HepG2 (cell line): ENCODE data around the gene SLC16A5. TPM values are rescaled to one million over a fixed set of nuclear protein-coding genes. Genes with fewer than 3 reads are reported as not detected.

Experiments
- NFE2 ChIP-seq: sonication (generic); formaldehyde crosslinking; IDR thresholded peaks from 2 replicates; pipeline ENCODE4 v1.4.0; 2020; ENCODE audit warnings: missing genetic modification reagents
- PHB2 ChIP-seq: fragments of 450-650 bp; IDR thresholded peaks from 2 replicates; pipeline ENCODE4 v1.6.1; 2018; ENCODE audit not compliant: partially characterized antibody
- PPARG ChIP-seq: conservative IDR thresholded peaks from 2 replicates; pipeline ENCODE4 v1.6.1; 2016; ENCODE audit warnings: missing biosample characterization, missing genetic modification reagents
- RFXAP ChIP-seq: sonication (generic); formaldehyde crosslinking; IDR thresholded peaks from 2 replicates; pipeline ENCODE4 v1.4.0; 2020; ENCODE audit warnings: missing genetic modification reagents, borderline replicate concordance
- ZFP37 ChIP-seq: sonication (generic); formaldehyde crosslinking; IDR thresholded peaks from 2 replicates; pipeline ENCODE4 v1.4.0; 2020; ENCODE audit warnings: missing genetic modification reagents, borderline replicate concordance
- ZNF550 ChIP-seq: sonication (generic); formaldehyde crosslinking; IDR thresholded peaks from 2 replicates; pipeline ENCODE4 v1.4.0; 2020; ENCODE audit warnings: mild to moderate bottlenecking, missing genetic modification reagents, borderline replicate concordance
- polyA plus RNA-seq, 8 experiments: library from polyadenylated mRNA; depleted of rRNA in 3 of 8; stranded (reverse) in 7 of 8; unstranded in 1 of 8; fragments of >200 nt; fragmentation: Illumina TruSeq in 4 of 8; extraction: Trizol in 4 of 8; gene quantifications; 2 replicates each; pipeline versions ENCODE4 v1.2.1 to v1.2.3, GENCODE V29; 2011 to 2016; ENCODE audit warnings: low read depth in 4 of 8, missing spikeins in 1 of 8, mixed read lengths in 1 of 8; ENCODE audit not compliant: insufficient read depth in 1 of 8
- total RNA-seq, 5 experiments: library from RNA; depleted of rRNA; stranded (reverse); fragments of >200 nt; fragmentation: Illumina TruSeq; extraction: Trizol; gene quantifications; 2 replicates each; pipeline ENCODE4 v1.2.3, GENCODE V29; 2016; ENCODE audit warnings: low read depth in 1 of 5
- TF ChIP-seq, protein P1 (sequence below): sonication (generic); formaldehyde crosslinking; IDR thresholded peaks from 2 replicates; pipeline ENCODE4 v1.4.0; 2020; ENCODE audit warnings: missing genetic modification reagents
- TF ChIP-seq, protein P2 (sequence below): sonication (generic); formaldehyde crosslinking; IDR thresholded peaks from 2 replicates; pipeline ENCODE4 v1.5.1; 2020; ENCODE audit warnings: missing genetic modification reagents, mild to moderate bottlenecking, borderline replicate concordance
- TF ChIP-seq, protein P3 (sequence below): sonication (generic); formaldehyde crosslinking; IDR thresholded peaks from 2 replicates; pipeline ENCODE4 v1.5.1; 2020; ENCODE audit warnings: mild to moderate bottlenecking, missing genetic modification reagents
- TF ChIP-seq, protein P4 (sequence below): sonication (generic); formaldehyde crosslinking; IDR thresholded peaks from 2 replicates; pipeline ENCODE4 v1.5.0; 2020; ENCODE audit warnings: mild to moderate bottlenecking, missing genetic modification reagents, moderate library complexity
- TF ChIP-seq, protein P5 (sequence below): sonication (generic); formaldehyde crosslinking; conservative IDR thresholded peaks from 2 replicates; pipeline ENCODE4 v1.8.0; 2022; ENCODE audit warnings: missing genetic modification reagents
- TF ChIP-seq, protein P6 (sequence below): sonication (generic); formaldehyde crosslinking; IDR thresholded peaks from 2 replicates; pipeline ENCODE4 v1.8.0; 2022; ENCODE audit warnings: mild to moderate bottlenecking, missing genetic modification reagents, moderate library complexity

Gene SLC16A5
- total and polyA plus RNA-seq, 2 of the 13 experiments (the other 11 are each of a cell fraction or from before 2014, with no cell fraction given), result 0.69 to 5.6 TPM

DNA sequence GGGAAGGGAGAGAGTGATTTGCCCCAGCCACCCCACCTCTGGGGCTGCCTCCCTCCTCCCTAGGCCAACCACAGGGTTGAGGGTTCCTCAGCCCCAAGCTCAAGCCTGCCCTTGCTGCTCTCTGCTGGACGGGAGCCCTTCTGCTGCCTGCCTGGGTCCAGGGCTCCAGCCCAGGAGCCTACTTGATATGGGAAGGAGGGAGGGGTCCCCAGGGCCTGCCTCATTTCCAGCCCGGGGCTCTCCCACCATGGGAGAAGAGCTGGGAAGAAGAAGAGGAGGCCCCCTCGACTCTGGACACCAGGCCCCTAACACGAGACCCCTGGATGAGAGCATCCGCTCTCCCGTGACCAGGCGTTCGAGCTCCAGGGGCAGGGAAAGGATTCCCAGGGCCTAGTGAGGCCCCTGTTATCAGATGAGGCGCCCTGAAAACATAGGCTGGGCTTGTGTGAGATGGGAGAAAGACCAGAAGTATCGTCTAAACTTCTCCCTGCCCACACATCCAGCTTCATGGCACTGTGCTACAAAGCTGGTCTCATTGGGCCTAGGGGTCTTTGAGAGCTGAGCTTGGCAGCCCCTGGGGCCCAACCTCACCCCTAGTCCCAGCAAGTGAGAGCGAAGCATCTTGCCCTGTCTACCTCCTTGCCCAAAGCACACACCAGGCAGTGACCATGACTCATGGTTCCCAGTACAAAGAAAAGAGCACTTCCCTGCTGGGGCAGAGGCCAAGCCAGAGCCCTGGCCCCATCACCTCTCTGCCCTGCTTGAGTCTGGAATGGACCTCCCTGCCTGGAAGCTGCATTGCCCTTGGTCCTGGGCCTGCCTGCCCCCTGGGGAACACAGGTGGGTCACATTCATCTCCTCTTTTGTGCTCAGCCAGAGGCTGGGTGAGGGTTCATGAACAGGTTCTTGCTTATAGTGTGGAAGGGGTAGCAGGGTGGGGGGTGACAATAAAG, 987 bp downstream of the SLC16A5 start (continued):
- TF ChIP-seq, protein P1, sequence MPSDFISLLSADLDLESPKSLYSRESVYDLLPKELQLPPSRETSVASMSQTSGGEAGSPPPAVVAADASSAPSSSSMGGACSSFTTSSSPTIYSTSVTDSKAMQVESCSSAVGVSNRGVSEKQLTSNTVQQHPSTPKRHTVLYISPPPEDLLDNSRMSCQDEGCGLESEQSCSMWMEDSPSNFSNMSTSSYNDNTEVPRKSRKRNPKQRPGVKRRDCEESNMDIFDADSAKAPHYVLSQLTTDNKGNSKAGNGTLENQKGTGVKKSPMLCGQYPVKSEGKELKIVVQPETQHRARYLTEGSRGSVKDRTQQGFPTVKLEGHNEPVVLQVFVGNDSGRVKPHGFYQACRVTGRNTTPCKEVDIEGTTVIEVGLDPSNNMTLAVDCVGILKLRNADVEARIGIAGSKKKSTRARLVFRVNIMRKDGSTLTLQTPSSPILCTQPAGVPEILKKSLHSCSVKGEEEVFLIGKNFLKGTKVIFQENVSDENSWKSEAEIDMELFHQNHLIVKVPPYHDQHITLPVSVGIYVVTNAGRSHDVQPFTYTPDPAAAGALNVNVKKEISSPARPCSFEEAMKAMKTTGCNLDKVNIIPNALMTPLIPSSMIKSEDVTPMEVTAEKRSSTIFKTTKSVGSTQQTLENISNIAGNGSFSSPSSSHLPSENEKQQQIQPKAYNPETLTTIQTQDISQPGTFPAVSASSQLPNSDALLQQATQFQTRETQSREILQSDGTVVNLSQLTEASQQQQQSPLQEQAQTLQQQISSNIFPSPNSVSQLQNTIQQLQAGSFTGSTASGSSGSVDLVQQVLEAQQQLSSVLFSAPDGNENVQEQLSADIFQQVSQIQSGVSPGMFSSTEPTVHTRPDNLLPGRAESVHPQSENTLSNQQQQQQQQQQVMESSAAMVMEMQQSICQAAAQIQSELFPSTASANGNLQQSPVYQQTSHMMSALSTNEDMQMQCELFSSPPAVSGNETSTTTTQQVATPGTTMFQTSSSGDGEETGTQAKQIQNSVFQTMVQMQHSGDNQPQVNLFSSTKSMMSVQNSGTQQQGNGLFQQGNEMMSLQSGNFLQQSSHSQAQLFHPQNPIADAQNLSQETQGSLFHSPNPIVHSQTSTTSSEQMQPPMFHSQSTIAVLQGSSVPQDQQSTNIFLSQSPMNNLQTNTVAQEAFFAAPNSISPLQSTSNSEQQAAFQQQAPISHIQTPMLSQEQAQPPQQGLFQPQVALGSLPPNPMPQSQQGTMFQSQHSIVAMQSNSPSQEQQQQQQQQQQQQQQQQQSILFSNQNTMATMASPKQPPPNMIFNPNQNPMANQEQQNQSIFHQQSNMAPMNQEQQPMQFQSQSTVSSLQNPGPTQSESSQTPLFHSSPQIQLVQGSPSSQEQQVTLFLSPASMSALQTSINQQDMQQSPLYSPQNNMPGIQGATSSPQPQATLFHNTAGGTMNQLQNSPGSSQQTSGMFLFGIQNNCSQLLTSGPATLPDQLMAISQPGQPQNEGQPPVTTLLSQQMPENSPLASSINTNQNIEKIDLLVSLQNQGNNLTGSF, result 0 out of 2 replicates have a peak, but pooled peaks have one; percentile 24
- TF ChIP-seq, protein P2, sequence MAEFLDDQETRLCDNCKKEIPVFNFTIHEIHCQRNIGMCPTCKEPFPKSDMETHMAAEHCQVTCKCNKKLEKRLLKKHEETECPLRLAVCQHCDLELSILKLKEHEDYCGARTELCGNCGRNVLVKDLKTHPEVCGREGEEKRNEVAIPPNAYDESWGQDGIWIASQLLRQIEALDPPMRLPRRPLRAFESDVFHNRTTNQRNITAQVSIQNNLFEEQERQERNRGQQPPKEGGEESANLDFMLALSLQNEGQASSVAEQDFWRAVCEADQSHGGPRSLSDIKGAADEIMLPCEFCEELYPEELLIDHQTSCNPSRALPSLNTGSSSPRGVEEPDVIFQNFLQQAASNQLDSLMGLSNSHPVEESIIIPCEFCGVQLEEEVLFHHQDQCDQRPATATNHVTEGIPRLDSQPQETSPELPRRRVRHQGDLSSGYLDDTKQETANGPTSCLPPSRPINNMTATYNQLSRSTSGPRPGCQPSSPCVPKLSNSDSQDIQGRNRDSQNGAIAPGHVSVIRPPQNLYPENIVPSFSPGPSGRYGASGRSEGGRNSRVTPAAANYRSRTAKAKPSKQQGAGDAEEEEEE (CRISPR knock-in tag), result no peak
- TF ChIP-seq, protein P3, sequence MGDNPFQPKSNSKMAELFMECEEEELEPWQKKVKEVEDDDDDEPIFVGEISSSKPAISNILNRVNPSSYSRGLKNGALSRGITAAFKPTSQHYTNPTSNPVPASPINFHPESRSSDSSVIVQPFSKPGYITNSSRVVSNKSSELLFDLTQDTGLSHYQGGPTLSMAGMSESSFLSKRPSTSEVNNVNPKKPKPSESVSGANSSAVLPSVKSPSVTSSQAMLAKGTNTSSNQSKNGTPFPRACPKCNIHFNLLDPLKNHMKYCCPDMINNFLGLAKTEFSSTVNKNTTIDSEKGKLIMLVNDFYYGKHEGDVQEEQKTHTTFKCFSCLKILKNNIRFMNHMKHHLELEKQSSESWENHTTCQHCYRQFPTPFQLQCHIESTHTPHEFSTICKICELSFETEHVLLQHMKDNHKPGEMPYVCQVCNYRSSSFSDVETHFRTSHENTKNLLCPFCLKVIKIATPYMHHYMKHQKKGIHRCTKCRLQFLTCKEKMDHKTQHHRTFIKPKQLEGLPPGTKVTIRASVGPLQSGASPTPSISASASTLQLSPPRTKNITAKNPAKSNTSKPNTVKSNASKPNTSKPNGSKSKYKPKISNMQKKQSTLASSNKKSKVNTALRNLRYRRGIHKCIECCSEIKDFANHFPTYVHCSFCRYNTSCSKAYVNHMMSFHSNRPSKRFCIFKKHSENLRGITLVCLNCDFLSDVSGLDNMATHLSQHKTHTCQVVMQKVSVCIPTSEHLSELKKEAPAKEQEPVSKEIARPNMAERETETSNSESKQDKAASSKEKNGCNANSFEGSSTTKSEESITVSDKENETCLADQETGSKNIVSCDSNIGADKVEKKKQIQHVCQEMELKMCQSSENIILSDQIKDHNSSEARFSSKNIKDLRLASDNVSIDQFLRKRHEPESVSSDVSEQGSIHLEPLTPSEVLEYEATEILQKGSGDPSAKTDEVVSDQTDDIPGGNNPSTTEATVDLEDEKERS (CRISPR knock-in tag), result no peak
- TF ChIP-seq ZNF550 (CRISPR knock-in tag), result no peak
- TF ChIP-seq, protein P4, sequence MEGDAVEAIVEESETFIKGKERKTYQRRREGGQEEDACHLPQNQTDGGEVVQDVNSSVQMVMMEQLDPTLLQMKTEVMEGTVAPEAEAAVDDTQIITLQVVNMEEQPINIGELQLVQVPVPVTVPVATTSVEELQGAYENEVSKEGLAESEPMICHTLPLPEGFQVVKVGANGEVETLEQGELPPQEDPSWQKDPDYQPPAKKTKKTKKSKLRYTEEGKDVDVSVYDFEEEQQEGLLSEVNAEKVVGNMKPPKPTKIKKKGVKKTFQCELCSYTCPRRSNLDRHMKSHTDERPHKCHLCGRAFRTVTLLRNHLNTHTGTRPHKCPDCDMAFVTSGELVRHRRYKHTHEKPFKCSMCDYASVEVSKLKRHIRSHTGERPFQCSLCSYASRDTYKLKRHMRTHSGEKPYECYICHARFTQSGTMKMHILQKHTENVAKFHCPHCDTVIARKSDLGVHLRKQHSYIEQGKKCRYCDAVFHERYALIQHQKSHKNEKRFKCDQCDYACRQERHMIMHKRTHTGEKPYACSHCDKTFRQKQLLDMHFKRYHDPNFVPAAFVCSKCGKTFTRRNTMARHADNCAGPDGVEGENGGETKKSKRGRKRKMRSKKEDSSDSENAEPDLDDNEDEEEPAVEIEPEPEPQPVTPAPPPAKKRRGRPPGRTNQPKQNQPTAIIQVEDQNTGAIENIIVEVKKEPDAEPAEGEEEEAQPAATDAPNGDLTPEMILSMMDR (CRISPR knock-in tag), result peak; percentile 26; the same call in 1 of the 2 replicates
- TF ChIP-seq NFE2 (CRISPR knock-in tag), result 0 out of 2 replicates have a peak, but pooled peaks have one; percentile 6
- TF ChIP-seq ZFP37 (CRISPR knock-in tag), result peak; percentile 52; the same call in 1 of the 2 replicates
- peak; percentile 72 for TF ChIP-seq PPARG (CRISPR knock-in tag)
- TF ChIP-seq, protein P5, sequence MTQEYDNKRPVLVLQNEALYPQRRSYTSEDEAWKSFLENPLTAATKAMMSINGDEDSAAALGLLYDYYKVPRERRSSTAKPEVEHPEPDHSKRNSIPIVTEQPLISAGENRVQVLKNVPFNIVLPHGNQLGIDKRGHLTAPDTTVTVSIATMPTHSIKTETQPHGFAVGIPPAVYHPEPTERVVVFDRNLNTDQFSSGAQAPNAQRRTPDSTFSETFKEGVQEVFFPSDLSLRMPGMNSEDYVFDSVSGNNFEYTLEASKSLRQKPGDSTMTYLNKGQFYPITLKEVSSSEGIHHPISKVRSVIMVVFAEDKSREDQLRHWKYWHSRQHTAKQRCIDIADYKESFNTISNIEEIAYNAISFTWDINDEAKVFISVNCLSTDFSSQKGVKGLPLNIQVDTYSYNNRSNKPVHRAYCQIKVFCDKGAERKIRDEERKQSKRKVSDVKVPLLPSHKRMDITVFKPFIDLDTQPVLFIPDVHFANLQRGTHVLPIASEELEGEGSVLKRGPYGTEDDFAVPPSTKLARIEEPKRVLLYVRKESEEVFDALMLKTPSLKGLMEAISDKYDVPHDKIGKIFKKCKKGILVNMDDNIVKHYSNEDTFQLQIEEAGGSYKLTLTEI (CRISPR knock-in tag), result no peak
- TF ChIP-seq RFXAP (CRISPR knock-in tag), result no peak
- TF ChIP-seq, protein P6, sequence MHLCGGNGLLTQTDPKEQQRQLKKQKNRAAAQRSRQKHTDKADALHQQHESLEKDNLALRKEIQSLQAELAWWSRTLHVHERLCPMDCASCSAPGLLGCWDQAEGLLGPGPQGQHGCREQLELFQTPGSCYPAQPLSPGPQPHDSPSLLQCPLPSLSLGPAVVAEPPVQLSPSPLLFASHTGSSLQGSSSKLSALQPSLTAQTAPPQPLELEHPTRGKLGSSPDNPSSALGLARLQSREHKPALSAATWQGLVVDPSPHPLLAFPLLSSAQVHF (CRISPR knock-in tag), result no peak
- no peak for TF ChIP-seq PHB2
